Colon (tissue), 2 donors: ENCODE results near the gene CFAP70.

ENCODE experiments used
- FAIRE-seq: peaks from 2 replicates; lab custom pipeline; 2012; peaks lifted over from hg19 to GRCh38; lab: Jason Lieb, UNC
- donor health status: control.
- donor health status: control.

CFAP70 gene

GRCh38 chr10:73252445-73253224 lies 106.0 kb downstream of the CFAP70 start, which contains the start of gene MRPS16:
Gene MRPS16 (minus strand): TSS chr10:73252644. CDS start chr10:73252482, 162 bp downstream.
- no peak for FAIRE-seq

- no peak for FAIRE-seq
Measured at GRCh38 chr10:73251683-73252444, 106.8 kb downstream of the CFAP70 start.

DNA sequence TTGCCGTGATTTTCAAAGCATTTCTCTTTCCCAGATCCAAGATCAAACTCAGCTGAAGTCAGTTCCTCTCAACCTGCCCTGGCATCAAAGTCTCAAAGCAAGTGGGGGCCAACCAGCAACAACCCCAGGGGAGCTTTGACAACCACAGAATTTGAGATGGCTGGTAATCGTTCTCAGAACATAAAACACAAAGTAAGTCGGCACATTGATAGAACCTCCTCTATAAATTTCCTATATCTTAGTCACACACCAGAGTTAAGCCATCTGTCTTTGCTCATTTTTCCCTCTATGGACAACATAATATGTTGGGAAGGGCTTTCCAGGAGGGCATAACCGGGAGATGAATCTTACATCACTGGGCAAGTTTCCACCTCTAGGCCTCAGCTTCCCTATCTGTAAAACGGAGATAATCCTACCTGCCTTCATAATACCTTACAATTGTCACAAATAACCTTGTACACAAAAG lies 110.4 kb downstream of the CFAP70 start:
- FAIRE-seq: no peak

DNA sequence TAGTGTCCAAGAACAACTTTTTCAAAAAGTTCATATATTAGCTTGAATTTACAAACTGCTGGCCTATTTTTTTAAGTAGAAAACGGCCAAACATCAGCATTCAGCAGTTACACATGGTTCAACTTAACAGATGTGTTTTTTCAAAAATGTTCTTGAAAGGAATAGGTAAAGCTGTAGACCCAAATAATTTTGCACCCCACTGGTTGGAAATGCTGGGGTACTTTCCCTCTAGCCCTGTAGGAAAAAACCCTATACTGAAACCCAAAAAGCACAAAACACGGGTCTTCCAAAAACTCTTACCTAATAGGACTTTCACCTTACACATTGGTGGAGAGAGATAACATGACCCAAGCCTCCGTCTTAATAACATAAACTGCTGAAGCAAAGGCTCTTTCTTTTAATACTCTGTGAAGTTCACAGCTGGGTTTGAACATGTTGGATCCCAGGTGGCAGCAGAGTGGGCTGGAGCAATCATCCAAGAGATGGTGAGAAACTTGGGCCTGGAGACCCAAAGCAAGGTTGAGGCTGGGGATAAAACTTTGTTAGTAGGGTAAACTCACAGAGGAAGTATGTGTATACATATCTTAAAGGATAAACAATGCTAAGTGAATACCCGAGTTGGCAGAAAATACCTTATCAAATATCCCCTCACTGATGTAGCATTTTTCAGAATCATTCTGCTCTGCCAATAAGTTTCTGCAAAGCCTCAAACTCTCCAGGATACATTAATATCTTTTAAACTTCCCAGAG lies 111.0 kb downstream of the CFAP70 start:
- FAIRE-seq: no peak

GRCh38 chr10:73246646-73247508 lies 111.8 kb downstream of the CFAP70 start, which contains the start of gene DNAJC9:
Gene DNAJC9 (minus strand): TSS chr10:73247255. CDS start chr10:73247189, 66 bp downstream.
- no peak for FAIRE-seq

- FAIRE-seq: no peak
Measured at GRCh38 chr10:73246322-73246645, 112.4 kb downstream of the CFAP70 start.

DNA sequence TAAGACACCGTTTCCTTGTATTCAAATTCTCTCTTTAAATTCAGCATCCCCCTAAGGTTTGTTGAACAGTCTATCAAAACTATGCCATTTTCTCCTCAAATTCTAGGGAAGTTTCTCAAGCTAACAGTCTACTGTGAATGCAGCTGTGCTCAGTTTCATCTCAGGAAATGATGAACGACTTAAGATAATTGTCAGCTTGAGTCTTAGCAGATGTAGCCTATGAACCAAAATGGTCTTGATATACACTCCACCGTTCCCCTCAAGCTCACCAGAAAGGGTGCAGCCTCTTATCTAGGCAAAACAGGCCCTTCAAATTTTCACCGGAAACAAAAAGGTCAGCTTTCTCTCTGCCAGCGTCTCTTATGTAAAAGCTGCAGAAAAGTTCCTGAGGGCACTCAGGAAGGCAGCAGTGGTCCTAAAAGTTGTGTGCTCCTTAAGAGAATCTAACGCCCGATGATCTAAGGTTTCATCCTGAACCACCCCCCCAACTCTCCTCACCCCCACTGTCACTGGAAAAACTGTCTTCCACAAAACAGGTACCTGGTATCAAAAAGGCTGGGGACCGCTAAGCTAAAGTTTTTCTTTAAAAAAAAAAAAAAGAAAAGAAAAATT lies 113.7 kb downstream of the CFAP70 start:
- no peak for FAIRE-seq

- no peak for FAIRE-seq
Measured at GRCh38 chr10:73239908-73240307, 118.8 kb downstream of the CFAP70 start.

DNA sequence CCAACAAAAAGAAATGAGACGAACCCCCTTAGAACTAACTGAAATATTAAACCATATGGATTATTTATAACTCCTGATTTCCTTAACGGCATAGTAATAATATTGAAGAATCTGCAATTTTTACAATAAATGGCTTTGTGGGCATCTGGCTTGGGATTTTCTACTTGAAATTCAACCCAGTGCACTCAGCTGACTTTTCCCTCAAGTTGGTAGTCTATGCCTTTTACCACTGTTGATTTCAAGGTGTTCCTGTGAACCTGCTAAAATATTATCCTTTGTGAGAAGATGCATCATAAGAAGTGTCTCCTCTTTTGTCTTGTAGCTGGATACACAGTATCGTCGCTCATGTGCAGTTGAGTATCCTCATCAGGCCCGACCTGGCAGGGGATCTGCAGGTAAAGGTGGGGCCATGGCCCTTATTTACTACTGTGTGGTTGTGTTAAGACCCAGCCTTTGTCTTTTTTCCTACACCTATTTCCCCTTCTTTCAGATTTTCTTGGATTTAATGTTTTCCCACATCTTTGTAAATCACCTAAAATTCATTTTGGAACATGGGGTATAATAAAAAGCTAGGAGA lies 119.6 kb downstream of the CFAP70 start:
- FAIRE-seq: no peak

GRCh38 chr10:73234695-73235094 lies 124.0 kb downstream of the CFAP70 start:
- FAIRE-seq: no peak

DNA sequence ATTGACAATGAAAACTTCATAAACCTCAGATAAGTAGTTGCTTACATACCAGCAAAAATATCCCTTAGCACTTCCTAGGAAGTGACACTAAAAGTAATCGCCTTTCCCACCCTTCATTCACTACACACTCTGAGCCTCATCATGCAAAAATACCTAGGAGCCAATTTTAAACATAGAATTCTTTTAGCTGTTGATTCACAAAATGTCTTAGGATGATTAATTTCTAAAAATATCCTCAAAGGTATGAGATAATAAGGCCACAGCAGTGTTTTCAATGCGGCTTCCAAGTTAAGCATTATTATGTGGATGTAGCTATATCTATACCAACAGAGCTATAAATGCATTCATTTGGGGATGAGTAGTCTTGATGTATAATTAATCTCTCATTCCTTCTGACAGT lies 124.8 kb downstream of the CFAP70 start:
- FAIRE-seq: no peak

- FAIRE-seq: no peak
Measured at GRCh38 chr10:73232887-73233286, 125.8 kb downstream of the CFAP70 start.

- no peak for FAIRE-seq
Measured at GRCh38 chr10:73229567-73229966, 129.1 kb downstream of the CFAP70 start.

- FAIRE-seq: no peak
Measured at GRCh38 chr10:73228247-73228646, 130.4 kb downstream of the CFAP70 start.

DNA sequence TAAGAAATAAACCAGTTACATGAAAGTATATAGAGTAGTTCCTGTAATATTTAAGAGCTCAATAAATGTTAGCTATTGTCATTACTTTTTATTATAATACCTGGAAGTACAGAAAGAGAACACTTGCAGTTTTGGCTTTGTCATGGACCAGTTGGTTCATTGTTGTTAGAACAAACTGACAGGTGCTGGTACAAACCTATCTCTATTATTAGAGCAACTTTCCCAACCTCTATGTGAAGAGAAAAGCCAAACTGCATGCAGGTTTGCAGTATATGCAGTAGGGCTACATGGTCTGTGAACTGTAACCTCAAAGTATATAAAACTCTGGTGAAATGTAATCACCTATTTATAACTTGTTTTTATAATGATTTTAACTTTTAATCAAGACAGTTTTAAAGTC lies 132.0 kb downstream of the CFAP70 start:
- no peak for FAIRE-seq

GRCh38 chr10:73225518-73225917 lies 133.1 kb downstream of the CFAP70 start:
- no peak for FAIRE-seq

DNA sequence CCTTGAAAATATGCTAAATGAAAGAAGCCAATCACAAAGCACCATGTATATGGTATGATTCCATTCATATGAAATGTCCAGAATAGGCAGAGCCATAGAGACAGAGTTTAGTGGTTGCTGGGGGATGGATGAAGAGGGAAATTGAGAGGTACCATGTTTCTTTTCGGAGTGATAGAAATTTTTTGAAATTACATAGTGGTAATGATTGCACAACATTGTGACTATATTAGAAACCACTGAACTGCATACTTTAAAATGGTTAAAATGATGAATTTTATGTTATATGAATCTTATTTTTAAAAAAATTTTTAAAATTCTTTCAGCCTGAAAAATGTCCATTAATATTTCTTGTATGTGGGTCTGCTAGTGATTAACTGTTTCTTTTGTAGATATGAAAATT lies 137.7 kb downstream of the CFAP70 start:
- no peak for FAIRE-seq

GRCh38 chr10:73219384-73219783 lies 139.3 kb downstream of the CFAP70 start:
- no peak for FAIRE-seq

DNA sequence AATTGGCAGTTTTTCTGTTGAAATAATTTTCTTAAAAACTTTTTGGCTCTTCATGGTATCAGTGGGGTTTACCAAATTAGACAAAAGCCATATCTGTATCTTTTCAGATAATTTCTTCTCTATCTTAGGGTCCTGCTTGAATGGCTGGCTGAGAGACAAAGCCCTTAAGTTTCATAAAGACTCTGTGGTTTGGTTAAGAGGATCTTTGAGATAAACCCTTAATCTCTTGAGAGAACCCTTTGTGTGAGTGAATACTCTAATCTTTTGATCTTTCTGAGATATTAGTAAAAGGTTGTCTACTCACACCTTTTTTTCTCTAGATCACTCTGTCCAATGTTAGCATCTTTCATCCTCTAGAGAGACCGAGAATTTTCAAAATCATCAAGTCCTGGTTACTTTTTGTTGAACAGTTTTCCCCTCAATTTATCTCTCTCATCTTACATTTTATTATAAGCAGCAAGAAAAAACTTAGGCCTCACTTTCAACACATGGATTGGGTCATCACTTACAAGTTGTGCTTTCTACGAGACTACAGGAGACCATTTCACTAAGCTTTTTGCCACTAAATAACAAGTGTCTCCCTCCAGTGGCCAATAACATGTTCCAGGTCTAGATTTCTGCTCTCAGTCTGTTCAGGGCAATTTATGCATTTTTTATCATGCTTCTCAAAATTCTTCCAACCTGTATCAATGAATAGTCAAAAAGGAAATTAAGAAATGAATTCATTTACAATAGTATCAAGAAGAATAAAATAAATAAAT lies 140.1 kb downstream of the CFAP70 start:
- no peak for FAIRE-seq

DNA sequence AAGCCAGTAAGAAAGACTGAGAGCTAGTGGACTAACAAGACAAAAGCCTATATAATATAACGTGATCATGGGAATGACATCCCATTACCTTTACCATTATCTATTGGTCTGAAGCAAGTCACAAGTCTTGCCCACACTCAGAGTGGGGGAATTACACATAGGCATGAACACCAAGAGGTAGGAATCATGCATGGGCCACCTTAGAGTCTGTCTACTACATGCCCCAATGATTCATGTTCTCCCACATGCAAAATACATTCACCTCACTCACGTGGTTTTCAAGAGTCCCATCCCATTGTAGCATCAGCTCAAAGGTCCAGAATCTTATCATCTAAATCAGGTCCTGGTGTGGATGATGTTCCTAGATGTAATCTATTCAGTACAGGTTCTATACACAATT lies 141.0 kb downstream of the CFAP70 start:
- no peak for FAIRE-seq
